MM.1S (cell line): ENCODE results near the gene ASPHD2.

Experiments
- DNase-seq: peaks from one replicate; pipeline ENCODE4 v3.0.0-alpha.2; 2015
- H2AFZ ChIP-seq: fragments of 300-600 bp; sonication (generic); 2 replicates; pipeline ENCODE4 v1.6.0; 2016; ENCODE audit warnings: antibody characterized with exemption, low read length
- H3F3A ChIP-seq: fragments of 300-600 bp; sonication (generic); 2 replicates; pipeline ENCODE4 v1.6.1; 2016; ENCODE audit warnings: mild to moderate bottlenecking, antibody characterized with exemption, low read length, moderate library complexity, mixed read lengths; ENCODE audit not compliant: insufficient read depth
- H3K27ac ChIP-seq: fragments of 300-600 bp; sonication (generic); 2 replicates; pipeline ENCODE4 v1.5.1; 2016; ENCODE audit warnings: mild to moderate bottlenecking, low read length
- H3K27me3 ChIP-seq: fragments of 300-600 bp; sonication (generic); replicated peaks from 2 replicates; pipeline ENCODE4 v1.6.0; 2016; ENCODE audit warnings: low read length; ENCODE audit not compliant: insufficient read depth
- H3K36me3 ChIP-seq: fragments of 300-600 bp; sonication (generic); replicated peaks from 2 replicates; pipeline ENCODE4 v1.6.1; 2016; ENCODE audit warnings: mild to moderate bottlenecking, low read length, mixed read lengths; ENCODE audit not compliant: insufficient read depth
- H3K4me1 ChIP-seq: fragments of 300-600 bp; sonication (generic); 2 replicates; pipeline ENCODE4 v1.6.1; 2016; ENCODE audit warnings: low read length, mixed read lengths
- H3K4me2 ChIP-seq: fragments of 300-600 bp; sonication (generic); 2 replicates; pipeline ENCODE4 v1.6.0; 2016; ENCODE audit warnings: low read depth, low read length
- H3K4me3 ChIP-seq: fragments of 300-600 bp; sonication (generic); 2 replicates; pipeline ENCODE4 v1.5.1; 2016; ENCODE audit warnings: low read length, mixed read lengths
- H3K79me2 ChIP-seq: fragments of 300-600 bp; sonication (generic); 2 replicates; pipeline ENCODE4 v1.6.1; 2016; ENCODE audit warnings: mixed run types, low read length, mixed read lengths
- H3K9ac ChIP-seq: fragments of 300-600 bp; sonication (generic); 2 replicates; pipeline ENCODE4 v1.6.1; 2016; ENCODE audit warnings: low read length, mixed read lengths
- H3K9me2 ChIP-seq: fragments of 300-600 bp; sonication (generic); replicated peaks from 2 replicates; pipeline ENCODE4 v1.6.1; 2016; ENCODE audit warnings: mild to moderate bottlenecking, low read length, mixed read lengths; ENCODE audit not compliant: insufficient read depth
- H3K9me3 ChIP-seq: fragments of 300-600 bp; sonication (generic); replicated peaks from 2 replicates; pipeline ENCODE4 v1.6.1; 2016; ENCODE audit warnings: mild to moderate bottlenecking, low read length, mixed read lengths; ENCODE audit not compliant: insufficient read depth
- H4K20me1 ChIP-seq: fragments of 300-600 bp; sonication (generic); 2 replicates; pipeline ENCODE4 v1.6.1; 2016; ENCODE audit warnings: mild to moderate bottlenecking, low read length, moderate library complexity, mixed read lengths; ENCODE audit not compliant: insufficient read depth
- CTCF ChIP-seq: fragments of 300-600 bp; sonication (generic); IDR thresholded peaks from 2 replicates; pipeline ENCODE4 v1.5.1; 2016; ENCODE audit warnings: antibody characterized with exemption, low read length, mixed read lengths
- EZH2 ChIP-seq: fragments of 300-600 bp; sonication (generic); optimal IDR thresholded peaks from 2 replicates; pipeline ENCODE3; 2017; ENCODE audit warnings: low read depth, mild to moderate bottlenecking, antibody characterized with exemption, low read length, mixed read lengths
- EZH2phosphoT487 ChIP-seq: fragments of 300-600 bp; sonication (generic); IDR thresholded peaks from 2 replicates; pipeline ENCODE4 v1.6.1; 2018; ENCODE audit warnings: antibody characterized with exemption, low read length

The ASPHD2 gene

GRCh38 chr22:26442086-26442756, 13.2 kb downstream of the ASPHD2 start:
- DNase-seq, result no peak
- no peak overlapping the region for H3K27ac ChIP-seq
- no peaks in the 10 kb centered on the region for H3K27me3 ChIP-seq
- H3F3A ChIP-seq, result no peaks in the 10 kb centered on the region
- no peaks in the 10 kb centered on the region for H3K9me2 ChIP-seq
- H3K4me2 ChIP-seq, result no peak overlapping the region
- no peaks in the 10 kb centered on the region for H3K36me3 ChIP-seq
- H3K4me3 ChIP-seq, result no peak overlapping the region
- no peak overlapping the region for H2AFZ ChIP-seq
- H3K9ac ChIP-seq, result no peak overlapping the region
- H3K9me3 ChIP-seq, result no peaks in the 10 kb centered on the region
- 0 out of 2 replicates have a peak, but pooled peaks cover 3% of the 10 kb centered on the region for H3K79me2 ChIP-seq
- no peak for TF ChIP-seq EZH2phosphoT487
- no peak for TF ChIP-seq CTCF
- no peak for TF ChIP-seq EZH2
- H3K4me1 ChIP-seq, result no peaks in the 10 kb centered on the region
- H4K20me1 ChIP-seq, result no peaks in the 10 kb centered on the region

- DNase-seq, result no peak
Measured at GRCh38 chr22:26443901-26444690, 15.0 kb downstream of the ASPHD2 start.

GRCh38 chr22:26444777-26445176, 15.7 kb downstream of the ASPHD2 start:
- Histone ChIP-seq H3K4me1 (no peaks in the 10 kb centered on the region), H3K79me2 (0 out of 2 replicates have a peak, but pooled peaks cover 3% of the 10 kb centered on the region), H3K27me3 (no peaks in the 10 kb centered on the region), H3K9ac (no peak overlapping the region), H3F3A (no peaks in the 10 kb centered on the region), H4K20me1 (no peaks in the 10 kb centered on the region), H3K9me3 (no peaks in the 10 kb centered on the region), H3K4me2 (no peak overlapping the region), H3K9me2 (no peaks in the 10 kb centered on the region), H2AFZ (no peak overlapping the region), H3K36me3 (no peaks in the 10 kb centered on the region), H3K27ac (no peak overlapping the region), H3K4me3 (no peak overlapping the region)
- TF ChIP-seq EZH2, result no peak
- no peak for TF ChIP-seq EZH2phosphoT487
- TF ChIP-seq CTCF, result no peak
- DNase-seq, result no peak

More at GRCh38 chr22:26443901-26444690, 15.0 kb downstream of the ASPHD2 start:
- TF ChIP-seq CTCF, result no peak
- no peak for TF ChIP-seq EZH2phosphoT487
- no peak for TF ChIP-seq EZH2
- Histone ChIP-seq H3K4me3 (no peak overlapping the region), H3K27me3 (no peaks in the 10 kb centered on the region), H3K79me2 (0 out of 2 replicates have a peak, but pooled peaks cover 3% of the 10 kb centered on the region), H3K4me1 (no peaks in the 10 kb centered on the region), H4K20me1 (no peaks in the 10 kb centered on the region), H2AFZ (no peak overlapping the region), H3K27ac (no peak overlapping the region), H3K4me2 (no peak overlapping the region), H3F3A (no peaks in the 10 kb centered on the region), H3K9me2 (no peaks in the 10 kb centered on the region), H3K36me3 (no peaks in the 10 kb centered on the region), H3K9me3 (no peaks in the 10 kb centered on the region), H3K9ac (no peak overlapping the region)
